LHCN-M2 (cell line): ENCODE results near the gene PCCB. TPM values are rescaled to one million over a fixed set of nuclear protein-coding genes. Genes with fewer than 3 reads are reported as not detected.

Source experiments
- total RNA-seq: library from RNA; depleted of rRNA; stranded (reverse); fragments of >200 nt; gene quantifications from 2 replicates; pipeline ENCODE4 v1.2.3, GENCODE V29; 2014; rRNA removed

PCCB gene
- total RNA-seq, 1 experiment from 2014 or later, result 45.0 TPM

Other genes with a start within 250 kb of the PCCB start
- gene MSL2, start 54.0 kb upstream of the PCCB start, total RNA-seq, result 7.6 and 9.1 TPM in 2 replicates